Activated CD8-positive, alpha-beta memory T cell treated with anti-CD3 and anti-CD28 coated beads for 48 hours (primary cell): Measurements from ENCODE around the gene RAP1GAP.

Source experiments
- DNase-seq, 3 experiments: peaks; one replicate each; pipeline ENCODE4 v3.0.0-alpha.2; 2020; ENCODE audit warnings: low read depth in 2 of 3, low spot score in 2 of 3

Gene RAP1GAP

GRCh38 chr1:21663248-21663950, 5.8 kb downstream of the RAP1GAP start:
- no peak for DNase-seq

- no peak for DNase-seq
These were observed 6.5 kb downstream of the RAP1GAP start for GRCh38 chr1:21662426-21663247.

GRCh38 chr1:21661886-21662285, 7.3 kb downstream of the RAP1GAP start:
- no peak for DNase-seq

DNA sequence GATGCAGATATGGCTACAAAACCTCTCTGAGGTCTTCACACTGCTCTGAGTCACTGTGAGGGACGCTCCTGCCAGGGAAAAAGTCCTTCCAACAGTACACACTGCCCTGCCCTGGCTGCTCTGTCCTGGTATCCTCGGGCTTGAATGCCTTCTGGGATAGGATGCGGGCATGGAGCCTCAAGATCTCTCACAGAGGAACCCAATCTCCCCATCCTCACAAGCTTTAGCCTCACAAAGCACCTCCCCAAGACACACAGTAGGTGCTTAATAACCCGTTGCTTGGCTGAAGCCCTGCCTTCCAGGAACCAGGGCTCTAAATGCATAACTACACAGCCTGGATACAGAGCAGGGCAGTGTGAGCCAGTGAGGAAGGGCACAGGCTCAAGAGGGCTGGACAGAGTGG, 9.2 kb downstream of the RAP1GAP start:
- no peak for DNase-seq

DNA sequence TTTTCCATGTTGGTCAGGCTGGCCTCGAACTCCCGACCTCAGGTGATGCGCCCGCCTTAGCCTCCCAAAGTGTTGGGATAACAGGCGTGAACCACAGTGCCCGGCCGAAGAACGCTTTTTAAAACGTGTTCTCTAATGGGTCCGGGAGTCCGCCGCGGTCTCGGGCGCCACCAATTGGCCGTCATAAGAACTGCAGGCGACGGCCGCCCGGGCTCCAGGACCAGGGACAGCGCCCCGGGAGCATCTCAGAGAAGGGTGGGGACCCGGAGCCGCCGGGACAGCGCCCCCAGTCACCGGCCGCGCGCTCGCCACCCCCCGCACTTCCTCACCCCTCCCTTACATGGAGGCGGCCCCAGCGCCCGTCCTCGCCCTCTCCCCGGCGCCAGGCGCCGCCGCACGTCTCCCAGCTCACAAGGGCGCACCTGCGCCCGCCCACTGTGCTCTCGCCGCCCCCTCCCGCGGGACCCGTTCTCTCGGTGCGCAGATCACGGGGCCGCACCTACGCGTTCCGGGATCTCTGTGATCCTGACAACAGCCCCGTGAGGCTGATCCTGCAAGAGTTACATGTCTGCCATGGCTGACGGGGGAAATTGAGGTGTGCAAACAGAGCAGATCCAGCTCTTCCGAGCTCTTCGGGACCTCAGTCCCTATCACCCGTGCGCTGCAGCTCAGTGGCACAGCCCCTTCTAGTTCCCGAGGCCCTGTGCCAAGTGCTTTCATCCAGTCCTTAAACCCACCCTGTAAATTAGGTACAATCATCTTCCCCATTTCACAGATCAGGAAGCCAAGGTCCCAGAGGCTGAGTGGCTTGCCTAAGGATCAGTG, 9.8 kb downstream of the RAP1GAP start:
- DNase-seq, result peak; percentile 51 to 88 (median 70)

GRCh38 chr1:21657456-21658190, 11.5 kb downstream of the RAP1GAP start:
- DNase-seq, result no peak

DNA sequence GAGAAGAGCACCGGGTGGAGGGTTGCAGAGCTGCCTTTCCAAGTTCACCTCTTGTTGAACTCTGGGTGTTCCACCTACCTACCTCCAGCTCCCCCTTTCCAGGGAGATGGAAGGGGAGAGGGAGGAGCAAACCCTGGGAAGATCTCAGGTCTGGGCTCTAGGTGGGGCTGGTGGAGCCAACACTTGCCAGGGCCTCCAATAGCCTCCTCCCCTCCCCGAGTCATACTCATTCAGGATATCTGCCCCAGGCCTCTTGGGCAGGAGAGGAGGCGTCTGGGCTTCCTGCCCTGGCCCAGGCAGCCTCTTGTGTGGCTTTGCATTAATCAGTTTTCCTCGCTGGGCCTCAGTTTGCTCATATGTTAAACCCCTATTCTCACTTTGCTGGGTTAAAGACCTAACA, 13.4 kb downstream of the RAP1GAP start:
- no peak for DNase-seq

- DNase-seq, result no peak
These were observed 13.9 kb downstream of the RAP1GAP start for GRCh38 chr1:21655259-21655658.

- DNase-seq, result no peak
These were observed 14.9 kb downstream of the RAP1GAP start for GRCh38 chr1:21654209-21654608.

DNA sequence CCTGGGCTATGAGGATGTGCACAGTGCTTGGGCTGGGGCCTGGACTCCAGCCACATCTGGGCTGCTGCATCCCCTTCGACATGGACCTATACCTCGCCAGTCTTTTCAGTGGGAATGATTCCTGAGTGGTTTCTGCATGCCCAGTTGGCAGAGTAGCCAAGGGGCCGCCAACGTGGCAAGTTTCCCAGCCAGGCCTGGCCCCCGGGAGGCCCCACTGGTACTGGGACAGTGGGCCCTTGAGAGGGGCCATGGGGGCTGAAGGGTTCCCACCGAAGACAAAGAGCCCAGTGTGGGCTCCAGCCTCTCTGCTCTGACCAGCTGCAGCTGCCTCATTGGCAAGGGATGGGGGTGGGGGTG, 15.4 kb downstream of the RAP1GAP start:
- no peak for DNase-seq

DNA sequence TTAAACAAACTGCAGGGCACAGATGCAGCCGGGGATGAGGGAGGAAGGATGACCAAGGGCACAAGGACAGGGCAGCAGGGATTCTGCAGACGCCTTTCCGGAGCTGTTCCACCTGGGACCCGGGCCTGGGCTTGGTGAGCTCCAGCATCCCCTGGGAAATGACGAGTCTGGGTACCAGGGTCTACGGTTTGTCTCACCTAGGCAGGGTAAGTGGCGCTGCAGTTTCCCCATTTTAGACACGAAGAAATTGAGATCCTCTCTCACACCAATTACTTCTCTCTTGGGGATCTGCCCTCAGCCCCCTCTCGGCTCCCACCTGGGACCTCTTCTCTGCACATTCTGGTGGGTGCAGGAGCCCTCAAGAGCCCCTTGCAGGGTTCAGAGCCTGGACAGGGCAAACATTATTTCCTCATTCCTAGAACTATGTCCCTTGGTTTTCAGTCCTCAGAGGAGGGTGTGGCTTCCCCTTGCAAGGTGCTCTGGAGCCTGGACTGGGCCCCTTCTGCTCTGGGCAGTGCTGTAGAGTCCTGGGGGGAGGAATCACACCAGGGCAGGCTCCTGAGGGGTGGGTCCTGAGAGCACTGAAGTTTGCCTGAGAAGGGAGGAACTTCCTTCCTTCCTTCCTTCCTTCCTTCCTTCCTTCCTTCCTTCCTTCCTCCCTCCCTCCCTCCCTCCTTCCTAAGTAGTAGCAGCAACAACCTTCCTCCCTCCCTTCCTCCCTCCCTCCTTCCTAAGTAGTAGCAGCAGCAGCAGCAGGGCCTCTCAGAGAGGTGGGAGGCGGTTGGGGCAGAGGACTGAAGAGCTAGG, 16.0 kb downstream of the RAP1GAP start:
- no peak for DNase-seq

- no peak for DNase-seq
These were observed 16.8 kb downstream of the RAP1GAP start for GRCh38 chr1:21652101-21652936.

DNA sequence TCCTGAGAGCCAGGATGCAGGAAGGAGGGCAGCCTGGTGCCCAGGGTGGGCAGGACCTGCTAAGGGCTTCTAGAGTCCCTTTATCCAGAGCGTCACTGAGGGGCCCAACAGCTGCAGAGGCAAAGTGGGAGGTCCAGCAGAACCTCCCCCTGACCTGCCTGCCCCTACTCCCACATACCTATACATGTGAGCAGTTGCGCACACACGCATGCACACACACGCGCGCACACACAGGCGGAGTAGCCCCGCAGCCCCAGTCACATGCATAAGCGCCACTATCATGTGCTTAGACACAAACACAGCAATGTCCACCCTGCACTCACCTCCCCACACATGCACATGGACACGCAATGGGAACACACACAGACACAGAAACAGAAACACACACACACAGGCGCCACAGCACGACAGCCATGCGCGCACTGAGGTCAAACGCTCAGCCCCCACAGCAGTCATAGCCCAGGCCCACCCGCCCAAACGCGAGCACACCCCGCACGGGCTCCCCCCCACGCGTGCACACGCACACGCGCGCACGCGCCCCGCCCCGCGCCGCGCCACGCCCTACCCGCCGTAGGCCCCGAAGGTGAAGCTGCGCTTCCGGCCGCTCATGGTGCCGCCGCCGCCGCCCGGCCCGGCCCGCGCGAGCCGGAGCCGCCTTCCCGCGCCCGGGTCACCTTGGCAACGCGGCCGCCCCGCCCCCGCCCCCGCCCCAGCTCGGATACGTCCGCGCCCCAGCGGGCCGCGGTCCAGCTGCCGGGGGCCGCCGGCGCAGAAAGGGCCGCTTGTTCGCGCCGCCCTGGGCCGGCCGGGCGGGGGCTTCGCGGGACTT, 17.7 kb downstream of the RAP1GAP start:
- DNase-seq, result peak in 1 of 3 experiments; percentile 11

DNA sequence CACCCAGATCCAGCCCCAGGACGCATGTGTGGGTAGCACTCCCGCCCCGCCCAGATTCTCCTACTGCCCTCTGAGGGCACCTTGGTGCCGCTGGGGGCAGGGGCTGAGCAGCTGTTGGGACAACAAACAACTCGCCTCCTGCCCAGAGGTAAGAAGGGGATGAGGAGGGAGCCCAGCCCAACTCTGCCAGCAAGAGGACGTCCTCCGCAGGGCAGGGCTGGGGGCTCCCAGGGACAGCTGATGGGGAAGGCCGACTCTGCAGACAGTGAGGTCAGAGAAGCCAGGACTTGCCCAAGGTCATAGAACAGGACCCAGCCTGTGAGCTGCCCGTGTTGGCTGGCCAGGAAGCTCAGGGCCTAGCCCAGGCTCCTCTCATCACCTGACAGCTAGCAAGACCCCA, 18.8 kb downstream of the RAP1GAP start:
- no peak for DNase-seq

GRCh38 chr1:21649315-21649714, 19.8 kb downstream of the RAP1GAP start:
- DNase-seq, result no peak

DNA sequence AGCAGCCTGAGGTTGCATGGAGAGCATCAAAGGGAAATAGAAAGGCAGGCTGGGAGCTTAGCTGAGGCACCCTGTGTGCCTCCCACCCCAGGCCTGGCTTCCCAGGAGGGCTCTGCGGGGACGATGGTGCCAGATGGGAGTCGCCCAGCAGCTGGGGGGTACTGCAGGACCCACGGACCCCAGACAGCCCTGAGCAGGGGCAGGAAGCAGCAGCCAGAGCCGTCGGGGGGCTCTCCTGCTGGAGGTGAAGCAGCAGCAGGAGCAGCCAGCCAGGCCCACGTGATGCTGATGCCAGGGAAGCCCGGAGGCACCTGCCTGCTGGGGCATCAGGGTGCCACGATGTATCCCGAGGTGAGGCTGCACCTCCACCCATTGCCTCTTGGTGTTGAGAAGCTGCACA, 20.4 kb downstream of the RAP1GAP start:
- no peak for DNase-seq

GRCh38 chr1:21648352-21648730, 20.8 kb downstream of the RAP1GAP start:
- DNase-seq, result no peak
